ENCODE results near the gene ZGPAT.
A peak's percentile ranks its signal among the peaks of the same experiment; 100 is the strongest.
"Not testable (repeated sequence)": the region's sequence is repeated elsewhere in the genome, so short reads cannot be mapped to it uniquely, and the experiment has no call there.

The ZGPAT gene, protein sequence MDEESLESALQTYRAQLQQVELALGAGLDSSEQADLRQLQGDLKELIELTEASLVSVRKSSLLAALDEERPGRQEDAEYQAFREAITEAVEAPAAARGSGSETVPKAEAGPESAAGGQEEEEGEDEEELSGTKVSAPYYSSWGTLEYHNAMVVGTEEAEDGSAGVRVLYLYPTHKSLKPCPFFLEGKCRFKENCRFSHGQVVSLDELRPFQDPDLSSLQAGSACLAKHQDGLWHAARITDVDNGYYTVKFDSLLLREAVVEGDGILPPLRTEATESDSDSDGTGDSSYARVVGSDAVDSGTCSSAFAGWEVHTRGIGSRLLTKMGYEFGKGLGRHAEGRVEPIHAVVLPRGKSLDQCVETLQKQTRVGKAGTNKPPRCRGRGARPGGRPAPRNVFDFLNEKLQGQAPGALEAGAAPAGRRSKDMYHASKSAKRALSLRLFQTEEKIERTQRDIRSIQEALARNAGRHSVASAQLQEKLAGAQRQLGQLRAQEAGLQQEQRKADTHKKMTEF

GRCh38 chr20:63707558-63708300, at the start of gene ZGPAT, which contains the start of gene ARFRP1:
Gene ZGPAT (plus strand): TSS chr20:63708039. CDS start chr20:63708581, 542 bp downstream.
Gene ARFRP1 (minus strand): TSS chr20:63707976. CDS start chr20:63707091, 885 bp downstream.
- Histone ChIP-seq H3K4me3 (ENCODE audit: low read length) (peak within 1 kb of the TSS; percentile 91), H3K9ac (ENCODE audit: low read length) (peak within 1 kb of the TSS; percentile 95), H3K9me3 (ENCODE audit: control insufficient read depth, low read length) (no peaks in the 10 kb centered on the region), H3K4me1 (ENCODE audit: control insufficient read depth, insufficient read depth, low read length) (peaks cover 21% of the 10 kb centered on the region), H3K36me3 (ENCODE audit: control insufficient read depth, insufficient read depth, low read length, severe bottlenecking) (peaks cover 55% of the 10 kb centered on the region), H3K27me3 (replicated peaks; ENCODE audit: control insufficient read depth, insufficient read depth, low read length) (no peaks in the 10 kb centered on the region)
- DNase-seq (ENCODE audit: low read depth) = peak; percentile 93

DNA sequence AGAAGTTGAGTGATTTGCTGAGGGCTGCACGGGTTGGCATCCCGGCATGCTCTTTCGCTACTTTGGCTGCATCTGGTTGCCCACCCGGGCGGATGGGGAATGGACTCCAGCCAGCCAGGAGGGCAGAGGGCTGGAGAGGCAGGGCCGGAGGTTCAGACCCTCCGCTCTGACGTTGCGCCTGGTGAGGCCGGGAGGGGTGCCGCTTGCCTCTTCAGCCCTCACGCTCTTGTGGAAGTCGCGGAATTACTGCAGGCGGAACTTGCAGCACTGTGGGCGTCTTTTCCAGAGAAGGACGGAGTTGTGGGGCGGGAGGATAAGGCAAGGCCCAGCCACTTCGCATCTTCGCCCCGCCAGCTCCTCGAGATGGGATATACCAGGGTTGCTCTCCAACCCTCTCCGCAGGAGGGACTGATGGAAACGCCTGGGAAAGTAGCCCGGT, 49.1 kb upstream of the ZGPAT start:
- peak overlapping the region; percentile 94 for H3K4me3 ChIP-seq (ENCODE audit: low read length)
- peaks cover 32% of the 10 kb centered on the region for H3K36me3 ChIP-seq (ENCODE audit: control insufficient read depth, insufficient read depth, low read length, severe bottlenecking)
- peak overlapping the region; percentile 95 for H3K9ac ChIP-seq (ENCODE audit: low read length)
- DNase-seq (ENCODE audit: low read depth) = no peak
- H3K27me3 ChIP-seq (replicated peaks; ENCODE audit: control insufficient read depth, insufficient read depth, low read length) = peaks cover 5% of the 10 kb centered on the region
- H3K4me1 ChIP-seq (ENCODE audit: control insufficient read depth, insufficient read depth, low read length) = peaks cover 19% of the 10 kb centered on the region
- H3K9me3 ChIP-seq (ENCODE audit: control insufficient read depth, low read length) = no peaks in the 10 kb centered on the region

GRCh38 chr20:63659370-63659769, 48.5 kb upstream of the ZGPAT start:
- peak overlapping the region; percentile 94 for H3K4me3 ChIP-seq (ENCODE audit: low read length)
- H3K4me1 ChIP-seq (ENCODE audit: control insufficient read depth, insufficient read depth, low read length) = peaks cover 19% of the 10 kb centered on the region
- H3K9me3 ChIP-seq (ENCODE audit: control insufficient read depth, low read length) = no peaks in the 10 kb centered on the region
- peaks cover 38% of the 10 kb centered on the region for H3K36me3 ChIP-seq (ENCODE audit: control insufficient read depth, insufficient read depth, low read length, severe bottlenecking)
- peaks cover under 1% of the 10 kb centered on the region for H3K27me3 ChIP-seq (replicated peaks; ENCODE audit: control insufficient read depth, insufficient read depth, low read length)
- no peak for DNase-seq (ENCODE audit: low read depth)
- peak overlapping the region; percentile 95 for H3K9ac ChIP-seq (ENCODE audit: low read length)

DNA sequence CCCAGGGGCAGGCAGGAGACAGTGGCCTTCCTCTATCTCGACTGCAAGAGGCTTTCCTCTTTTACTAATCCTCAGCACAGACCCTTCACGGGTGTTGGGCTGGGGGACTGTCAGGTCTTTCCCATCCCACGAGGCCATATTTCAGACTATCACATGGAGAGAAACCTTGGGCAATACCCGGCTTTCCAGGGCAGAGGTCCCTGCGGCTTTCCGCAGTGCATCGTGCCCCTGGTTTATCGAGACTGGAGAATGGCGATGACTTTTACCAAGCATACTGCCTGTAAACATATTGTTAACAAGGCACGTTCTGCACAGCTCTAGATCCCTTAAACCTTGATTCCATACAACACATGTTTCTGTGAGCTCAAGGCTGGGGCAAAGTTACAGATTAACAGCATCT, 47.7 kb upstream of the ZGPAT start:
- Histone ChIP-seq H3K36me3 (ENCODE audit: control insufficient read depth, insufficient read depth, low read length, severe bottlenecking) (peaks cover 39% of the 10 kb centered on the region), H3K4me1 (ENCODE audit: control insufficient read depth, insufficient read depth, low read length) (peaks cover 19% of the 10 kb centered on the region), H3K9ac (ENCODE audit: low read length) (peak overlapping the region; percentile 95)
- not testable (repeated sequence) for H3K4me3 ChIP-seq (ENCODE audit: low read length); H3K27me3 ChIP-seq (replicated peaks; ENCODE audit: control insufficient read depth, insufficient read depth, low read length); H3K9me3 ChIP-seq (ENCODE audit: control insufficient read depth, low read length); DNase-seq (ENCODE audit: low read depth)

GRCh38 chr20:63660622-63661021, 47.2 kb upstream of the ZGPAT start:
- Histone ChIP-seq H3K4me1 (ENCODE audit: control insufficient read depth, insufficient read depth, low read length) (peaks cover 19% of the 10 kb centered on the region), H3K4me3 (ENCODE audit: low read length) (no peak overlapping the region), H3K9me3 (ENCODE audit: control insufficient read depth, low read length) (no peaks in the 10 kb centered on the region), H3K36me3 (ENCODE audit: control insufficient read depth, insufficient read depth, low read length, severe bottlenecking) (peaks cover 39% of the 10 kb centered on the region), H3K9ac (ENCODE audit: low read length) (peak overlapping the region; percentile 49), H3K27me3 (replicated peaks; ENCODE audit: control insufficient read depth, insufficient read depth, low read length) (no peaks in the 10 kb centered on the region)
- no peak for DNase-seq (ENCODE audit: low read depth)

- H3K9me3 ChIP-seq (ENCODE audit: control insufficient read depth, low read length) = no peaks in the 10 kb centered on the region
- no peaks in the 10 kb centered on the region for H3K27me3 ChIP-seq (replicated peaks; ENCODE audit: control insufficient read depth, insufficient read depth, low read length)
- peaks cover 19% of the 10 kb centered on the region for H3K4me1 ChIP-seq (ENCODE audit: control insufficient read depth, insufficient read depth, low read length)
- no peak overlapping the region for H3K9ac ChIP-seq (ENCODE audit: low read length)
- DNase-seq (ENCODE audit: low read depth) = no peak
- H3K4me3 ChIP-seq (ENCODE audit: low read length) = no peak overlapping the region
- peaks cover 39% of the 10 kb centered on the region for H3K36me3 ChIP-seq (ENCODE audit: control insufficient read depth, insufficient read depth, low read length, severe bottlenecking)
Measured at GRCh38 chr20:63661108-63661507, 46.7 kb upstream of the ZGPAT start.

GRCh38 chr20:63661959-63662812, 45.7 kb upstream of the ZGPAT start:
- H3K27me3 ChIP-seq (replicated peaks; ENCODE audit: control insufficient read depth, insufficient read depth, low read length) = no peaks in the 10 kb centered on the region
- peaks cover 42% of the 10 kb centered on the region for H3K36me3 ChIP-seq (ENCODE audit: control insufficient read depth, insufficient read depth, low read length, severe bottlenecking)
- no peaks in the 10 kb centered on the region for H3K9me3 ChIP-seq (ENCODE audit: control insufficient read depth, low read length)
- H3K4me3 ChIP-seq (ENCODE audit: low read length) = no peak overlapping the region
- no peak overlapping the region for H3K9ac ChIP-seq (ENCODE audit: low read length)
- H3K4me1 ChIP-seq (ENCODE audit: control insufficient read depth, insufficient read depth, low read length) = peaks cover 16% of the 10 kb centered on the region
- no peak for DNase-seq (ENCODE audit: low read depth)

DNA sequence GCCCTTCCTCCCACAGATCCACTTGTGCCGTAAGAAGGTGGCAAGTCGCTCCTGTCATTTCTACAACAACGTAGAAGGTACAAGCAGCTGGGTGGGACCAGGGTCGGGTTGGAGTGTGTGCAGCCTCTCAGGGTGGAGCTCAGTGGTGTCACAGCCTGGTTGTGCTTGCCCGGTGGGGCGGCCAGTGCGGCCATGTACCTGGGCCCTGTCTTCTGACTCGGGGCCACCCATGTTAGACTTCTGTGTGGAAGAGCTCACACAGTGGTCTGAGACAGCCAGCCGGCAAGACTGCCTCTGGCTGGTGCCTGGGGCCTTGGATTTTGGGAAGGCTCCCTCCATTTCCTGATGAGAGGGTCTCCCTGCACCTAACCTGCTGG, 45.0 kb upstream of the ZGPAT start:
- H3K9me3 ChIP-seq (ENCODE audit: control insufficient read depth, low read length) = no peaks in the 10 kb centered on the region

GRCh38 chr20:63663332-63664066, 44.3 kb upstream of the ZGPAT start:
- Histone ChIP-seq H3K4me3 (ENCODE audit: low read length) (no peak overlapping the region), H3K9ac (ENCODE audit: low read length) (no peak overlapping the region), H3K9me3 (ENCODE audit: control insufficient read depth, low read length) (no peaks in the 10 kb centered on the region), H3K4me1 (ENCODE audit: control insufficient read depth, insufficient read depth, low read length) (peaks cover 9% of the 10 kb centered on the region), H3K27me3 (replicated peaks; ENCODE audit: control insufficient read depth, insufficient read depth, low read length) (no peaks in the 10 kb centered on the region), H3K36me3 (ENCODE audit: control insufficient read depth, insufficient read depth, low read length, severe bottlenecking) (peaks cover 55% of the 10 kb centered on the region)
- DNase-seq (ENCODE audit: low read depth) = no peak

More for the DNA sequence above, 45.0 kb upstream of the ZGPAT start:
- no peak overlapping the region for H3K4me3 ChIP-seq (ENCODE audit: low read length)
- no peak for DNase-seq (ENCODE audit: low read depth)
- peaks cover 9% of the 10 kb centered on the region for H3K4me1 ChIP-seq (ENCODE audit: control insufficient read depth, insufficient read depth, low read length)
- no peaks in the 10 kb centered on the region for H3K27me3 ChIP-seq (replicated peaks; ENCODE audit: control insufficient read depth, insufficient read depth, low read length)
- no peak overlapping the region for H3K9ac ChIP-seq (ENCODE audit: low read length)
- H3K36me3 ChIP-seq (ENCODE audit: control insufficient read depth, insufficient read depth, low read length, severe bottlenecking) = peaks cover 48% of the 10 kb centered on the region

- no peak overlapping the region for H3K4me3 ChIP-seq (ENCODE audit: low read length)
- H3K9ac ChIP-seq (ENCODE audit: low read length) = no peak overlapping the region
- H3K9me3 ChIP-seq (ENCODE audit: control insufficient read depth, low read length) = no peaks in the 10 kb centered on the region
Measured at GRCh38 chr20:63664143-63664851, 43.5 kb upstream of the ZGPAT start.

More at GRCh38 chr20:63664143-63664851, 43.5 kb upstream of the ZGPAT start:
- Histone ChIP-seq H3K4me1 (ENCODE audit: control insufficient read depth, insufficient read depth, low read length) (peaks cover 7% of the 10 kb centered on the region), H3K36me3 (ENCODE audit: control insufficient read depth, insufficient read depth, low read length, severe bottlenecking) (peaks cover 62% of the 10 kb centered on the region), H3K27me3 (replicated peaks; ENCODE audit: control insufficient read depth, insufficient read depth, low read length) (no peaks in the 10 kb centered on the region)
- DNase-seq (ENCODE audit: low read depth) = no peak

Measured in adipocyte (in vitro differentiated cells).